Dedifferentiated amniotic fluid mesenchymal stem cell (primary cell): ENCODE measurements around the gene UGGT2.
"Not testable (repeated sequence)": the region's sequence is repeated elsewhere in the genome, so short reads cannot be mapped to it uniquely, and the experiment has no call there.

ENCODE experiments used
- DNase-seq: peaks from one replicate; pipeline ENCODE4 v3.0.0-alpha.2; 2016; ENCODE audit errors: extremely low spot score

Gene UGGT2

GRCh38 chr13:96053003-96053703 lies at the start of gene UGGT2:
Gene UGGT2 (minus strand): TSS chr13:96053401. CDS start chr13:96053312, 89 bp downstream.
- DNase-seq, result peak; percentile 93

GRCh38 chr13:96100457-96101220 lies 47.4 kb upstream of the UGGT2 start:
- no peak for DNase-seq

DNA sequence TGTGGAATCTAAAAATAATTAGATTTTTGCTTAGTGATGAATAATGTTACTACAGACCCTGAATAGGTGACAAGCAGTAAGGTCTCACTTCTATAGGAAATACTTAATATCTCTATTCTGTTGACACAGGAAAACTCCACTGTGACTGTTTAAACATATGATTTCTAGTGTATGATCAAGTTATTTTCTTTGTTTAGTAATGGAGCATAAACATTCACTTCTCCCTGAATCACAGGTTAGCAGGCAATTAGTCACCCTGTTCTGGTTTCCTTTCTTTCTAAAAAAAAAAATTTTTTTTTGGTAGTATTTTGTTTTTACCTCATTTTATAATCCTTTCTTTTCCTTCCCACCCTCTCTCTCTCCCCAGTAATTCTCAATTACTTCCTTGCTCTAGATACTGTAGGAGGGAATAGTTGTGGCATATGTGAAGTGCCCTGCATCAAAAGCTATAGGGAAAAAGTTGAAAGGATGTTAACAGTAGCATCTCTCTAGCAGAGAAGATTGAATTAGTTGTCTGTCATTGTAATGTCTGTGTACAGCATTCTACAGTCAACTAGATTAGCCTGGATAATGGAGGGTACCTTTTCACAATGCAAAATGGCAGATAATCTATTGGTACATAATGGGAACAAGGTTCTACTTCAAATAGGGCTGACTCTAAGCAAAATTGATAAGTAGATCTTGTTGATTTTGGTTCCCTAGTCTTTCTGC lies 40.2 kb upstream of the UGGT2 start:
- DNase-seq, result no peak

DNA sequence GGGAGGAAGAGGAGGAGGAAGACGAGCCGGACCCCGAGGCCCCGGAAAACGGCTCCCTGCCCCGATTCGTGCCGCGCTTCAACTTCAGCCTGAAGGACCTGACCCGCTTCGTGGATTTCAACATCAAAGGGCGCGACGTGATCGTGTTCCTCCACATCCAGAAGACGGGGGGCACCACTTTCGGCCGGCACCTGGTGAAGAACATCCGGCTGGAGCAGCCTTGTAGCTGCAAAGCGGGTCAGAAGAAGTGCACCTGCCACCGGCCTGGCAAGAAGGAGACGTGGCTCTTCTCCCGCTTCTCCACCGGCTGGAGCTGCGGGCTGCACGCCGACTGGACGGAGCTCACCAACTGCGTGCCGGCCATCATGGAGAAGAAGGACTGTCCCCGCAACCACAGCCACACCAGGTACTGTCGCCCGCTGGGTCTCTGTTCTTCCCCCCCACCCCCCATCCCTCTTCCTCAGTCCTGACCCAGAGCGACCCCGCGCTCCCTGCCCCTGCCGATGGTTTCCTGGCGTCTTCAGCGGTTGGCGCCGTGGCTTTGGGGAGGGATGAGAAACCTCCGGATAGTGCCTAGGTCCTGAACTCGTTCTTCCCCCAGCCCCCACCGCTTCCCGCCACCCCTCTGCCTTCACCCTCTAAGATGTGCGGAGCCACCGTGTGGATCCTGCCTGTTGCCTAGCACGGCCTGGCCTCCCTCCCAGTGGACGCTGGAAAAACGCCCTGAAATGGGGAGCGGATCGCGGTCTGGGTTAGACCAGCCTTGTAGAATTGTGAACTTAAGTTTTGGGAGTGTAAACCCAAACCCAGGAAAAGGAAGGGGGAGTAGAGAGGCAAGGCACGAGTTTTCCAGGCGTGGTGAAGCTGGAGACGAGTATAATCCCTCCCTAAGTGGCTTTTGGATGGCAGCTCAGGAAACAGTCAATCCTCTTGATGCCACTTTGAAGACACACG lies 38.2 kb upstream of the UGGT2 start:
- DNase-seq, result no peak

- DNase-seq, result no peak
These were observed 37.3 kb upstream of the UGGT2 start for GRCh38 chr13:96090240-96091101.

GRCh38 chr13:96089749-96090239 lies 36.6 kb upstream of the UGGT2 start, which contains the start of gene HS6ST3:
Gene HS6ST3 (plus strand): TSS chr13:96090107.
- no peak for DNase-seq

- no peak for DNase-seq
These were observed 35.9 kb upstream of the UGGT2 start for GRCh38 chr13:96089139-96089538.

DNA sequence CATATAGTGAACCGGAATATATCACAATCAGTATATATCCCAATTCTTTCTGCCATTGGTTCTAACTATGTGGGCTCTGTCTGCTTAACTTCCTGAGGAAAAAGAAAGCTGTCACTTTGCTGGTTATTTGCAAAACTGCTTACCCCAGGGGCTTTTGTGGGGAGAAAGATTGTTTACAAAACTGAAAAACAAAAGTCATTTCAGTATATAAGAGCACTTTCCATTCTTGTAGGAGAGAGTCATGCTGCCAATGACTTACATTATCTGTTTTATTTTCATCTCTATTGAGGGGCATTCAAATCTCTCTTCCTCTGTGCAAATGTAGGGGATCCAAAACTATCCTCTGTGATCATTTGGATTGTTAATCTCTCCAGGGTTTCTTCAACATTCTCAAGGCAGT lies 33.5 kb upstream of the UGGT2 start:
- DNase-seq, result no peak

DNA sequence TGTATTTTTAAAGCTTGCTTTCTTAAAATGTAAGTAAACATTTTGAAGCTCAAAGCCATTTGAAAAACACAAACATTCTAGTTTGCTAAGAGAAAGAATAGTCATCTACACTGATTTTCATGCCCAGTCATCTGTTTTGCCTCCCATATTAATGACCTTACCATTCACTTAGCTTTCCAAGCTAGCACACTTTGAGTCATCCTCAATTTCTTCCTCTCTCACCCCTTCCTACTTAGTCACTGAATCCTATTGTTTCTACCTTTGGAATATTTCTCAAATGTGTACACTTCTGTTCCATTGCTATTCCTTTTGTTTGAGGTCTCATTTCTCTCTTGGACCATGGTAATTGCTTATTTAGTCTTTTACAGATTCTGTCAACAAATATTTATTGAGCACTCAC lies 29.4 kb upstream of the UGGT2 start:
- DNase-seq, result no peak

- no peak for DNase-seq
These were observed 28.7 kb upstream of the UGGT2 start for GRCh38 chr13:96081888-96082287.

- no peak for DNase-seq
These were observed 27.5 kb upstream of the UGGT2 start for GRCh38 chr13:96080676-96081075.

DNA sequence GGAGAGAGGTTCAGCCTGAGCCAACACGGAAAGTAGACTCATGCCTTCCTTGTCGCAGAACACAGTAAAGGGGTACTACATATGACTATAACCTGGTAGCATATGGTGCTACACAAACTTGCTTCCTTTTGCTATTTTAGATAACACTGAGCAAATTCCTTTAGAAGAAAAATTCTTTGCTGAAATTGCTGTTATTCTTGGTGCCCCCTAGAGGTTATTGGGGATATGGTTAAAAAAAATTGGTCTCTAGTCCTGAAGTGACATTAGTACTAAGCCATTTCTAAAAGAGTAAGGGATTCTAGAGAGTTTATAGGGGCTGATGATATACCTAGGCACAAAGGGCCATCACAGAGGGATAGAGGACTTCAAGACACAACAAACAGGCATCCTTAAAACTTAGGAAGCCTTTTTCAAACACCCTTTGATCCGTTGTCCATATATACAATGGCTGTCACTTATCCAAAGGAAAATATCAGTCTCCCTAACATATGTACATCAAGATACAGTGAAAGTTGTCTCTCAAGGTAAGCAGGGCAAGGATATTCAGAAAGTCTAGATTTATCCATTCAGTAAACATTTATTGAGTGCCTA lies 22.8 kb upstream of the UGGT2 start:
- DNase-seq, result no peak

DNA sequence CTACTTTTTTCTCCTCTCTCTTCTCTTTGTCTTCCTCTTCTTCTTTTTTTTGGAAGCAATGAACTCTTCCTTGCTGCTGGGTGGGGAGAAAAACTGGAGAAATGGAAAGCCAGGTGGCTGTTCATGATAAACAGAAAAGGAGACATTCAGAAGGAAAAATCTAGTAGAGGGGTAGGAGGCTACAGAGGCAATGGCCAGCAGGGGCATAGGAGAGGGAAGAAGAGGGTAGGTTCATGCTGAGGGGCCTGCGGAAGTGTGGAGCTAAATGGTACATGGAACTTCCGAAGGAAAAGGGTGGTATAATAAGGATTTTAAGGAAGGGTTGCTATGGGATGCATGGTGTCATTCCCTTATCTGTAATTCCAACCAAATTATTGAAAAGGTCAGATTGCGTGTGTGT lies 19.2 kb upstream of the UGGT2 start:
- DNase-seq, result no peak

- DNase-seq, result no peak
These were observed 18.3 kb upstream of the UGGT2 start for GRCh38 chr13:96071504-96071903.

DNA sequence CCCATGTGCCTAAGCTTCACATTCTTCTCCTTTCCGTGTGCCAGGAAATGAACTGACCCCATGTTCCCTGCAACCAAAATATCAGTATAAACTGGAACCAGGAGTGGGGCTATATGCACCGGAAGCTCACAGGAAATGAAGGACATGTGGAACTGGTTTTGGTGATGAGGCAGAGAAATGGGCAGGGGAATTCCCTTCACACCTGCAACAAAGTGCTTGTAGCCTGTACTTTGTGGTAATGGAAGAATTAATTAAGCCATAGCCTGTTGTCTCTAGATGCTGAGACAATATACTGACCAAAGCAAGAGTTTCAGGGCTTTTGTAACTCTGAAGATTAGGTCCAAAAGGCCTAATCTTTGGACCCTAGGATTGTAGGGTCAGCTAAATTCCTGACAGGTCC lies 15.5 kb upstream of the UGGT2 start:
- DNase-seq, result no peak

DNA sequence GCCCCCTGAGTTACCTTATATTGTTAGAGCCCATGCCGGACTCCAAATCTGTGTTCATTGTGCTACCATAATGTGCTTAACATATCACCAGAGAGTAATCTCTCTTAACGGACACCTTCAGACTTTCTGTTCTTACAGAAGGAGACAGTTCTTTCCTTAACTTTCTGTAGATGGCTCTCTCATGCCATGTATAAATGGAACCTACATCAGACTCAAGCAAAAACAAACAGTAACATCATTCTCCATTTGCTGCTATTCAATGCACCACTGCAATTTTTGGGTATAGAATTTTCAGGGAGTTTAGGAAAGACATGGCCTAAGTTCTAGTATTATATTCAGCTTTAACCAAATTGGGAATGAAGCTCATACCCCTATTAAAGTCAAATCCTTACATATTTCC lies 12.6 kb upstream of the UGGT2 start:
- no peak for DNase-seq

- DNase-seq, result peak; percentile 51
These were observed 572 bp downstream of the UGGT2 start for GRCh38 chr13:96052656-96053002.

GRCh38 chr13:96051946-96052345 lies 1.3 kb downstream of the UGGT2 start:
- not testable (repeated sequence) for DNase-seq

- not testable (repeated sequence) for DNase-seq
These were observed 1.7 kb downstream of the UGGT2 start for GRCh38 chr13:96051491-96051890.

GRCh38 chr13:96050955-96051354 lies 2.2 kb downstream of the UGGT2 start:
- DNase-seq, result not testable (repeated sequence)
